OCI-LY7 (cell line): ENCODE results near the gene ALKBH2.

ENCODE experiments used
- CTCF ChIP-seq: fragments of 200-600 bp; sonication (generic); conservative IDR thresholded peaks from 2 replicates; pipeline ENCODE4 v1.5.1; 2014; ENCODE audit warnings: mild to moderate bottlenecking, antibody characterized with exemption, low read length, moderate library complexity, mixed read lengths
- EZH2phosphoT487 ChIP-seq: fragments of 200-600 bp; sonication (generic); IDR thresholded peaks from 2 replicates; pipeline ENCODE4 v1.6.1; 2018; ENCODE audit warnings: low read depth, borderline replicate concordance, mild to moderate bottlenecking, mixed run types, antibody characterized with exemption, low read length, moderate library complexity, mixed read lengths

GRCh38 chr12:109102491-109102890 is 9.2 kb upstream of the ALKBH2 start:
- TF ChIP-seq CTCF (no peak), EZH2phosphoT487 (no peak)
